ENCODE measurements around the gene BAIAP2L2. TPM values are rescaled to one million over a fixed set of nuclear protein-coding genes. Genes with fewer than 3 reads are reported as not detected.

The BAIAP2L2 gene
- total and polyA plus RNA-seq, 2 experiments from 2014 or later: 3.9 to 5.6 TPM

GRCh38 chr22:38132794-38133193, 22.3 kb upstream of the BAIAP2L2 start:
- no peak overlapping the region for H3K27ac Mint-ChIP-seq
- H3K27ac ChIP-seq (ENCODE audit: low read depth): no peak overlapping the region
- ATAC-seq (no peak), DNase-seq (ENCODE audit: low spot score) (no peak)
- no peak overlapping the region for H2AFZ ChIP-seq
- no peaks in the 10 kb centered on the region for H3F3A ChIP-seq (replicated peaks; ENCODE audit: low read depth)
- H3K9me2 ChIP-seq (ENCODE audit: insufficient read depth): no peaks in the 10 kb centered on the region
- H3K27me3 Mint-ChIP-seq (ENCODE audit: insufficient read depth, low read depth, poor library complexity): peaks cover 8% of the 10 kb centered on the region
- H3K36me3 ChIP-seq (ENCODE audit: insufficient read depth): no peaks in the 10 kb centered on the region
- no peaks in the 10 kb centered on the region for H3K27me3 ChIP-seq (ENCODE audit: insufficient read depth)
- no peaks in the 10 kb centered on the region; the same call in 2 of the 3 replicates for H3K4me1 Mint-ChIP-seq
- H4K20me1 ChIP-seq (replicated peaks; ENCODE audit: insufficient read depth): no peaks in the 10 kb centered on the region
- H3K36me3 Mint-ChIP-seq (ENCODE audit: low read depth): peaks cover 3% of the 10 kb centered on the region; the same call in 1 of the 3 replicates
- TF ChIP-seq ZNF331 (CRISPR knock-in tag; IDR thresholded peaks at IDR 0.05; ENCODE audit: low read depth) (no peak), CTCF (conservative IDR thresholded peaks at IDR 0.05; ENCODE audit: low read depth in 2 of 2) (no peak)
- TF ChIP-seq, protein P1, sequence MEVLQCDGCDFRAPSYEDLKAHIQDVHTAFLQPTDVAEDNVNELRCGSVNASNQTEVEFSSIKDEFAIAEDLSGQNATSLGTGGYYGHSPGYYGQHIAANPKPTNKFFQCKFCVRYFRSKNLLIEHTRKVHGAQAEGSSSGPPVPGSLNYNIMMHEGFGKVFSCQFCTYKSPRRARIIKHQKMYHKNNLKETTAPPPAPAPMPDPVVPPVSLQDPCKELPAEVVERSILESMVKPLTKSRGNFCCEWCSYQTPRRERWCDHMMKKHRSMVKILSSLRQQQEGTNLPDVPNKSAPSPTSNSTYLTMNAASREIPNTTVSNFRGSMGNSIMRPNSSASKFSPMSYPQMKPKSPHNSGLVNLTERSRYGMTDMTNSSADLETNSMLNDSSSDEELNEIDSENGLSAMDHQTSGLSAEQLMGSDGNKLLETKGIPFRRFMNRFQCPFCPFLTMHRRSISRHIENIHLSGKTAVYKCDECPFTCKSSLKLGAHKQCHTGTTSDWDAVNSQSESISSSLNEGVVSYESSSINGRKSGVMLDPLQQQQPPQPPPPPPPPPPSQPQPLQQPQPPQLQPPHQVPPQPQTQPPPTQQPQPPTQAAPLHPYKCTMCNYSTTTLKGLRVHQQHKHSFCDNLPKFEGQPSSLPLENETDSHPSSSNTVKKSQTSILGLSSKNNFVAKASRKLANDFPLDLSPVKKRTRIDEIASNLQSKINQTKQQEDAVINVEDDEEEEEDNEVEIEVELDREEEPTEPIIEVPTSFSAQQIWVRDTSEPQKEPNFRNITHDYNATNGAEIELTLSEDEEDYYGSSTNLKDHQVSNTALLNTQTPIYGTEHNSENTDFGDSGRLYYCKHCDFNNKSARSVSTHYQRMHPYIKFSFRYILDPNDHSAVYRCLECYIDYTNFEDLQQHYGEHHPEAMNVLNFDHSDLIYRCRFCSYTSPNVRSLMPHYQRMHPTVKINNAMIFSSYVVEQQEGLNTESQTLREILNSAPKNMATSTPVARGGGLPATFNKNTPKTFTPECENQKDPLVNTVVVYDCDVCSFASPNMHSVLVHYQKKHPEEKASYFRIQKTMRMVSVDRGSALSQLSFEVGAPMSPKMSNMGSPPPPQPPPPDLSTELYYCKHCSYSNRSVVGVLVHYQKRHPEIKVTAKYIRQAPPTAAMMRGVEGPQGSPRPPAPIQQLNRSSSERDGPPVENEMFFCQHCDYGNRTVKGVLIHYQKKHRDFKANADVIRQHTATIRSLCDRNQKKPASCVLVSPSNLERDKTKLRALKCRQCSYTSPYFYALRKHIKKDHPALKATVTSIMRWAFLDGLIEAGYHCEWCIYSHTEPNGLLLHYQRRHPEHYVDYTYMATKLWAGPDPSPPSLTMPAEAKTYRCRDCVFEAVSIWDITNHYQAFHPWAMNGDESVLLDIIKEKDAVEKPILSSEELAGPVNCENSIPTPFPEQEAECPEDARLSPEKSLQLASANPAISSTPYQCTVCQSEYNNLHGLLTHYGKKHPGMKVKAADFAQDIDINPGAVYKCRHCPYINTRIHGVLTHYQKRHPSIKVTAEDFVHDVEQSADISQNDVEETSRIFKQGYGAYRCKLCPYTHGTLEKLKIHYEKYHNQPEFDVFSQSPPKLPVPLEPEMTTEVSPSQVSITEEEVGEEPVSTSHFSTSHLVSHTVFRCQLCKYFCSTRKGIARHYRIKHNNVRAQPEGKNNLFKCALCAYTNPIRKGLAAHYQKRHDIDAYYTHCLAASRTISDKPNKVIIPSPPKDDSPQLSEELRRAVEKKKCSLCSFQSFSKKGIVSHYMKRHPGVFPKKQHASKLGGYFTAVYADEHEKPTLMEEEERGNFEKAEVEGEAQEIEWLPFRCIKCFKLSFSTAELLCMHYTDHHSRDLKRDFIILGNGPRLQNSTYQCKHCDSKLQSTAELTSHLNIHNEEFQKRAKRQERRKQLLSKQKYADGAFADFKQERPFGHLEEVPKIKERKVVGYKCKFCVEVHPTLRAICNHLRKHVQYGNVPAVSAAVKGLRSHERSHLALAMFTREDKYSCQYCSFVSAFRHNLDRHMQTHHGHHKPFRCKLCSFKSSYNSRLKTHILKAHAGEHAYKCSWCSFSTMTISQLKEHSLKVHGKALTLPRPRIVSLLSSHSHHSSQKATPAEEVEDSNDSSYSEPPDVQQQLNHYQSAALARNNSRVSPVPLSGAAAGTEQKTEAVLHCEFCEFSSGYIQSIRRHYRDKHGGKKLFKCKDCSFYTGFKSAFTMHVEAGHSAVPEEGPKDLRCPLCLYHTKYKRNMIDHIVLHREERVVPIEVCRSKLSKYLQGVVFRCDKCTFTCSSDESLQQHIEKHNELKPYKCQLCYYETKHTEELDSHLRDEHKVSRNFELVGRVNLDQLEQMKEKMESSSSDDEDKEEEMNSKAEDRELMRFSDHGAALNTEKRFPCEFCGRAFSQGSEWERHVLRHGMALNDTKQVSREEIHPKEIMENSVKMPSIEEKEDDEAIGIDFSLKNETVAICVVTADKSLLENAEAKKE (CRISPR knock-in tag; IDR thresholded peaks at IDR 0.05): no peak
- no peaks in the 10 kb centered on the region for H3K79me2 ChIP-seq (replicated peaks; ENCODE audit: insufficient read depth)
- H3K9me3 Mint-ChIP-seq: no peaks in the 10 kb centered on the region
- H3K4me3 Mint-ChIP-seq: no peak overlapping the region
- no peak overlapping the region for H3K4me3 ChIP-seq
- H3K4me2 ChIP-seq: no peak overlapping the region
- no peaks in the 10 kb centered on the region for H3K4me1 ChIP-seq (ENCODE audit: insufficient read depth)

DNA sequence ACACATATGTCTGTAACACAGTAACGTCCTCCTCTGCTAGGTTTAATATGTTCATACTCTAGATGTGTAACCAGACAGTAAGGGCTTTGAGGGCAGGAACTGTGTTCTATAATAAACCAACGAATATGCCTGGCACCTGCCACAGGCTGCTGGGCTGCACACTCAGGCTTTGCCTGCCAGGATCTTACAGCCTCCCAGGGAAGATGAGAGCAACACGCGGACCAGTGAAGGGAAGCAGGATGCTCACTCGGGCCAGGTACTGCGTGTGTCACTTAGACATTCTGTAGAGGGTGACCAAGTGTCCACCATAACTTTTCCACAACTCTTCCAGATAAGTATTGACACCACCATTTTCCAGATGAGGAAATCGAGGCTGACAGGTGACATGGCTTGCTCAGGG, 21.7 kb upstream of the BAIAP2L2 start:
- H3K79me2 ChIP-seq (replicated peaks; ENCODE audit: insufficient read depth): no peaks in the 10 kb centered on the region

More for the DNA sequence above, 21.7 kb upstream of the BAIAP2L2 start:
- H3K27me3 ChIP-seq (ENCODE audit: insufficient read depth): no peaks in the 10 kb centered on the region
- H3K4me2 ChIP-seq: no peak overlapping the region
- Mint-ChIP-seq H3K4me1 (no peaks in the 10 kb centered on the region; the same call in 2 of the 3 replicates), H3K36me3 (ENCODE audit: low read depth) (peaks cover 3% of the 10 kb centered on the region; the same call in 1 of the 3 replicates), H3K9me3 (no peaks in the 10 kb centered on the region), H3K27me3 (ENCODE audit: insufficient read depth, low read depth, poor library complexity) (peaks cover 8% of the 10 kb centered on the region), H3K27ac (no peak overlapping the region), H3K4me3 (no peak overlapping the region)
- DNase-seq (ENCODE audit: low spot score) (no peak), ATAC-seq (no peak)
- H3K4me1 ChIP-seq (ENCODE audit: insufficient read depth): no peaks in the 10 kb centered on the region
- H3F3A ChIP-seq (replicated peaks; ENCODE audit: low read depth): no peaks in the 10 kb centered on the region
- no peak overlapping the region for H3K4me3 ChIP-seq
- no peaks in the 10 kb centered on the region for H3K9me2 ChIP-seq (ENCODE audit: insufficient read depth)
- no peak overlapping the region for H2AFZ ChIP-seq
- TF ChIP-seq JUNB (IDR thresholded peaks at IDR 0.05; ENCODE audit: unreplicated experiment): no peak
- TF ChIP-seq ETS1 (IDR thresholded peaks at IDR 0.05): no peak
- H3K27ac ChIP-seq (ENCODE audit: low read depth): no peak overlapping the region
- no peaks in the 10 kb centered on the region for H3K36me3 ChIP-seq (ENCODE audit: insufficient read depth)
- no peaks in the 10 kb centered on the region for H4K20me1 ChIP-seq (replicated peaks; ENCODE audit: insufficient read depth)
